ENCODE results near the gene SPHKAP.
"Not testable (repeated sequence)": the region's sequence is repeated elsewhere in the genome, so short reads cannot be mapped to it uniquely, and the experiment has no call there.

SPHKAP gene, protein sequence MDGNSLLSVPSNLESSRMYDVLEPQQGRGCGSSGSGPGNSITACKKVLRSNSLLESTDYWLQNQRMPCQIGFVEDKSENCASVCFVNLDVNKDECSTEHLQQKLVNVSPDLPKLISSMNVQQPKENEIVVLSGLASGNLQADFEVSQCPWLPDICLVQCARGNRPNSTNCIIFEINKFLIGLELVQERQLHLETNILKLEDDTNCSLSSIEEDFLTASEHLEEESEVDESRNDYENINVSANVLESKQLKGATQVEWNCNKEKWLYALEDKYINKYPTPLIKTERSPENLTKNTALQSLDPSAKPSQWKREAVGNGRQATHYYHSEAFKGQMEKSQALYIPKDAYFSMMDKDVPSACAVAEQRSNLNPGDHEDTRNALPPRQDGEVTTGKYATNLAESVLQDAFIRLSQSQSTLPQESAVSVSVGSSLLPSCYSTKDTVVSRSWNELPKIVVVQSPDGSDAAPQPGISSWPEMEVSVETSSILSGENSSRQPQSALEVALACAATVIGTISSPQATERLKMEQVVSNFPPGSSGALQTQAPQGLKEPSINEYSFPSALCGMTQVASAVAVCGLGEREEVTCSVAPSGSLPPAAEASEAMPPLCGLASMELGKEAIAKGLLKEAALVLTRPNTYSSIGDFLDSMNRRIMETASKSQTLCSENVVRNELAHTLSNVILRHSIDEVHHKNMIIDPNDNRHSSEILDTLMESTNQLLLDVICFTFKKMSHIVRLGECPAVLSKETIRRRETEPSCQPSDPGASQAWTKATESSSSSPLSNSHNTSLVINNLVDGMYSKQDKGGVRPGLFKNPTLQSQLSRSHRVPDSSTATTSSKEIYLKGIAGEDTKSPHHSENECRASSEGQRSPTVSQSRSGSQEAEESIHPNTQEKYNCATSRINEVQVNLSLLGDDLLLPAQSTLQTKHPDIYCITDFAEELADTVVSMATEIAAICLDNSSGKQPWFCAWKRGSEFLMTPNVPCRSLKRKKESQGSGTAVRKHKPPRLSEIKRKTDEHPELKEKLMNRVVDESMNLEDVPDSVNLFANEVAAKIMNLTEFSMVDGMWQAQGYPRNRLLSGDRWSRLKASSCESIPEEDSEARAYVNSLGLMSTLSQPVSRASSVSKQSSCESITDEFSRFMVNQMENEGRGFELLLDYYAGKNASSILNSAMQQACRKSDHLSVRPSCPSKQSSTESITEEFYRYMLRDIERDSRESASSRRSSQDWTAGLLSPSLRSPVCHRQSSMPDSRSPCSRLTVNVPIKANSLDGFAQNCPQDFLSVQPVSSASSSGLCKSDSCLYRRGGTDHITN (N-terminal part only)
- total RNA-seq, result 0 reads per million in 2 donors

DNA sequence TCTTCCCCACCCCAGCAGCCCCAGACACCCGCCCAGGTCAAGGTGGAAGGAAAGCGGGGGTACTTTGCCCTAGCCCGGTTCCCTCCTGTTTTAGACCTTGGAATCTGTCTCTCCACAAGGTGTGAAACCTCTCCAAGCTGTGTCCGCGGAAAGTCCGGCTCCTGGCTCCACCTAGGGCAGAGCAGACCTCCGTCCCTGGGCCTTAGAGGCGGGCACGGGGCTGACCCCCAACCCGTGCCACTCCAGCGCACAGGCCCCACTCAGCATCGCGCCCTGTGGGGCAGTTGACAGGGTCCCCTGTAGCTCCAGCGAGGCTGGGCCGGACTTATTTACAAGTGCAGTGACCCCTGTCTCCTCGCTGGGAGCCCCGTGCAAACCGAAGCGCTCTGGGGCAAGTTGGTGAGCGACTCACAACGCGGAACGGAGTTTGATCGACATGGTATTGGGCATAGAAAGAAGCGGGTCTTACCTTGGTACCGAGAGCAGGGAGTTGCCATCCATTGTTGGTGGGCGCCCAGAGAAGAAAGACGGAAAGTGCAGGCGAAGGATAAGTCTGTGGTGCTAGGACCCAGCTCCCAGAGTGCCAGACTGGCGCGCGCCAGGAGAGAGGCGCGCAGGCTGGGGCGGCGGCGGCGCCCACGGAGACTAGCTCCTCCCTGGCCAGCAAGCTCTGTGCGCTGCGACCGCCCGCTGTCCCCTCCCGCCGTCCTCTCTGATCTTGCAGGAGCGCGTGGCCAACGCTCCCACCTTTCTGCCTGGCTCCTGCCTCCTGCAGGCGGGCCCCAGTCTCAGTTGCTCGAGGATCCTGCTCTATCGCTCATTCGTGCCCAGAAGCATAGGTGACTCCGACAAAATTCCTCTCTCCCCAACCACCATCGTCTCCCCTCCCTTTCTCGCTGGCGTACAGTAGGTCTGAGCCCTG, at the start of gene SPHKAP:
SPHKAP (minus strand) TSS at position 590 of the 922 bp plus-strand sequence; CDS start at position 501, 89 bp downstream.
- DNase-seq, result no peak

DNA sequence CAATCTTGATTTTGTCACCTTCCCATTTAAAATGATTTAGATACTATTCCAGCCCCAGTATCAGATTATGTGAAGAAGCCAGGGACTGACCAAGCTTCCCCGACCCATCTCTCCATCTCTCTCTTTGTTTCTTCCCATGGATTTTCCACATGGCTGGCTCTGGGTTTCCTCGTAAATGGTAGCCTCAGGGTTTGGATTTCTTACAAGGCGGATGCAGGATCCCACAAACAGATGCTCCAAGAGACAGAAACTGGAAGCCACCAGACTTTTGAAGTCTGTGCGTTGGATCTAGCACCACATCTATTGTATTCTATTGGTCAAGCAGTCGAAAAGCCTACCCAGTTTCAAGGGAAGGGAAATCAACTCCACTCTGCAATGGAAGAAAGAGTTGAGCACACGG, 46.0 kb upstream of the SPHKAP start:
- DNase-seq, result no peak

DNA sequence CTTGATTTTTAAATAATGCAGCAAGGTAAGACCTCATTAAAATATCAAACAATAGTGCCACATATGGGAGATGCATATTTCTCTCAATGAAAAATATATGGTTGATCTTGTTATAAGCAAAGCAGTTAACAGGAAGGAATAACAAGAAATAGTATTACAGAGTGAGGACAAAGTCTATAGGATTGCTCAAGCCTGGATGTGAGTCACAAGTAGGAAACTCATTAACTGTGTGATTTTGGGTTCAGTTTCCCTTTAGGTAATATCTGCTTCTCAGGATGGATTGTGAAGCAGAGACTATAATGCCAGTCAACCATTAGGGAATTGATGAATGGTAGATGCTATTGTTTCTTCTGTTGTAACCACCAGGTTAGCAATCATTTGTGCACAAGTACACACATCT, 42.9 kb upstream of the SPHKAP start:
- DNase-seq, result no peak

DNA sequence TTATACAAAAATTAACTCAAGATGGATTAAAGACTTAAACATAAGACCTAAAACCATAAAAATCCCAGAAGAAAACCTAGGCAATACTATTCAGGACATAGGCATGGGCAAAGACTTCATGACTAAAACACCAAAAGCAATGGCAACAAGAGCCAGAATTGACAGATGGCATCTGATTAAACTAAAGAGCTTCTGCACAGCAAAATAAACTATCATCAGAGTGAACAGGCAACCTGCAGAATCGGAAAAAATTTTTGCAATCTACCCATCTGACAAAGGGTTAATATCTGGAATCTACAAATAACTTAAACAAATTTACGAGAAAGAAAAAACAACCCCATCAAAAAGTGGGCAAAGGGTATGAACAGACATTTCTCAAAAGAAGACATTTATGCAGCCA, 37.1 kb upstream of the SPHKAP start:
- DNase-seq, result not testable (repeated sequence)

DNA sequence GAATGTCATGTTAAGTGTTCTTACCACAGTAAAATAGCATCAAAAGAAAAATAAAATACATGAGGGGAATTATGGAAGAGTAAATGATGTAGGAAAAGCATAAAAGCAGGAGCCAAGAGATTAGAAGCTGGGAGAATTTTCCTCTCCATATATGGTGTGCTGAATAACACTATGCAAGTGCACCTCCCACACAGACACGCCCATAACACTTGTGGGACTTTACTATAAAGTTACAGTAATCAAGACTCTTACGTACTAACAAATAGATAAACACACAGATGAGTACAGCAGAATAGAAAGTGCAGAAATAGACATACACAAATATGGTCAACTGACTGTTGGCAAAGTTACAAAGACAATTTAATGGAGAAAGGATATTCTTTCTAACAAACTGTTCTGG, 16.0 kb upstream of the SPHKAP start:
- no peak for DNase-seq

DNA sequence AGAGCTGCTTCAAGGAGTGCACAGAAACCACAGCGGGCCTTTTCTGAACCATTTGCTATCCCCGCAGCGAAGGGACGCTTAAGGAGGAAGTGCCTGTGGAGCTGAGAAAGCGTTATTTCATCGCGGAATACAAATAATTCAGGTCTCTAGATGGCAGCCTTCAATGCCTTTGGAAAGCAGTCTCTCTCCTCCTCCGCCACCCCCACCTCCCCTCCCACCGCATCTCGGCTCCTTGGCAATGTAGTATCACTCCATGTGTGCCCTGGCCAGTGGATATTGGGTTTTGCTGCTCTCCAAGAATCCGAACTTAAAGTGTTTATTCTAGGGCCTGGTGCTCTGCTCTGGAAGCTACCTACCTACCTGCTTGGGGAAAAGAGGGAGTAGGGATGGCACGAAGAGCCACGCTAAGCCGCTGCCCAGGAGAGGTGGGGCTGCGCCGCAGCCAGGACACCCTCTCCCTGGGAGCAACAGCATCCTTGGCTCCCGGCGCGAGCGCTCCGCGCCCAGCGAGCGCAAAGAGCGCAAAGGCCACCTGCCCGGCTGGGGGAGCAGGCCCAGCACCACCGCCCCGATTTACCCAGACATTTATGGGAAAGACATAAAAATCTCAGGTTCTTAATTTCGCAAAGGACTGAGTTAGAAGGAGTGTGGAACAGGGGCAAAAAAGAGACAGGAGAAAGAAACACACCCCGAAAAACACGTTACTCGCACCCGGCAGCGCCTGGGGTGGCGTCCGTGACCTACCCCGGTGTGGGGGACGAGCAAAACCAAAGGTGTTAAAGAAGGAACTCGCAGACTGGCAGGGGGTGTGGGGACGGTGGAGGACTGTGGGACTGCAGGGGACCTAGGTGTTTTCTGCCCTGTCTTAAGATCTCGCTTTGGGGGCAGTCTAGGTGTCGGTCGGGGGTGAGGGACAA, 1.0 kb downstream of the SPHKAP start:
- DNase-seq, result no peak

DNA sequence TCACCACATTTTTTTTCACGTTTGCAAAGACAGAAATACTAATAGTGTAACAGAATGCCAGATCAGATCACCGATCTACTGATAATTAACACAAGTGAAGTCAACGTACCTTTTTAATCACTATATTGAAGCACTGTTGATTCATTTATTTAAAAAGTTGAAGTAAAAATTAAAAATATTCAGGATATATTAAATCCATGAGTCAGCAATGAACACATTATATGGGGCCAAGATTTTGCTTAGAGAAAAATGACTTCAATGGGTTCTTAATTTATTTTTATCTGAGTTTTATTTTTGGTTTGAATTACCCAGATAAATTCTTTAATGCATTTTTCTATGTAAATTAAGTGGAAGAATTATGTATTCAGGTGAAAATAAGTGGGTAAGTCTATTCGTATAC, 14.2 kb downstream of the SPHKAP start:
- no peak for DNase-seq

DNA sequence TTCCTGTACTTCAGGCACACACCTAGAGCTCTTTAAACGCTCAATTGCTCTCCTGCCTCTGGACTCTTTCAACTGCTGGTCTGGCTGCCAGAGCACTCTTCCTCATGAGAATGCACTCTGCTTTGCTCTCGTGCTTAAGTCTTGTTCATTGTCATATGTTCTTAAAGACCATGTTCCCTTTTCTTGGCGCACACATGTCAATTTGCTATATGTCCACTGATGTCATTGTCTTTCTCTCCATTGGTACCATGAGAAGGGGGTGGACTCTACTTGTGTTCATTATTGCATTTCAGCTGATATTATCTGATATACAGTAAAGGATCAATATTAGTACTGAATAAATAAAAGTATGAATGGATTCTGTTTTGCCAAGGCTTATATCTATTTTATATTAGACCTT, 16.8 kb downstream of the SPHKAP start:
- no peak for DNase-seq

DNA sequence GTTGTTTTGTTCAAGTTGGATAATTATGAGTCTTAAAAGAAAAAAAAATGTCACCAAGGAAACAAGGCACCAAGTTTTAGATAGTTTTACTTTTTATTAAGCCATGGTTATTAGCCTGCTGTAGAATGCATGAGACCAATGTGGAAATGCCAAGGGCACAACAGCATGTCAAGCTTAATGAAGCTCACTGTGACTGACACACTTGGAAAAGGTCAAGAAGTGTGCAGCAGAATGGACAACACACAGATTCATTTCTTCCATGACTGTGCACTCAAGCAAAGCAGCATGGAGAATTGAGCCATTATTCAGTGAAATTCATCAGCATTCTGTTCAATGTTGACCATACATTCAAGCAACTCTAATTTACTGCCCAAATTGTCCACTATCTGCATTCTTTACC, 23.6 kb downstream of the SPHKAP start:
- no peak for DNase-seq

DNA sequence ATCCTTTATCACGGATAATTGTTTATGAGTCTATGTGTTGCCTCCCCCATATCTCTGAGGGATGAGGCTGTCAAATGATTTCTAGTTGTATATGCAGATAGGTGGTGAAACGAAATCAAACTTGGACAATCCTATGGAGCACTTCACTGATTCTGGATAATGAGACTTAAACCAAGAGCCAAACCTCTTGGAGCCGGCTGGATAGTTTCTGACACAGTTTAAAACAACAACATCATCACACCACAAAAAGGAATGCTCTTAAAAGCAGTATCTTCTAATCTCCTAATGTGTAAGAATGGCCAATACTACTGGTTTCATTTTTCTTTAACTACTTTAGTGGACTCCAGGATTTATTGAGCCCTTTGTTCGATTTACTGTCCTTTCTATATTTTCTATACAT, 36.5 kb downstream of the SPHKAP start:
- no peak for DNase-seq

DNA sequence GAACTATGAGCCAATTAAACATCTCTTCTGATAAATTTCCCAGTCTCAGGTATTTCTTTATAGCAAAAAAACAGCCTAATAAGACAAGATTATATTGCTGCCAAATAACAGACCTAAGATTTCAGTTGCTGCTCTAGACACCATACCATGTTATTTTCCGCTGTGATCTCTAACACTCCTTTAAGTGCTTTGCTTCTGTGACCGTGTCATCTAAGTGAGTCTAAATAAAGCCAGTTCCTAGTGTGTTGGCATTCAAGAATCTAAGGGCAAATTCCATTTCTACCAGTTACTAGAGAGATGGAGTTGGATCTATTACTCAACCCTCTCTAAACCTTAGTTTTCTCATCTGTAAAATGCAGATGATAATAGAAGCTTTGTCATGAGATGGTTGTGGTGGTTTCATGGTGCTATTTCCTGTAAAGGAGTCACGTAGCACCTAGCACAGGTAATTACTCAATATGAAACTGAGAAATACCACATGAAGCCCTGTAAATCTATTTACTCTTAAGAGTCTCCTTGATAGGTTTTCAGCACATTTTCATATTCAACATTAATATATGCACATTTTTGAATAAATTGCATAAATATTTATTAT, 40.5 kb downstream of the SPHKAP start:
- DNase-seq, result no peak

DNA sequence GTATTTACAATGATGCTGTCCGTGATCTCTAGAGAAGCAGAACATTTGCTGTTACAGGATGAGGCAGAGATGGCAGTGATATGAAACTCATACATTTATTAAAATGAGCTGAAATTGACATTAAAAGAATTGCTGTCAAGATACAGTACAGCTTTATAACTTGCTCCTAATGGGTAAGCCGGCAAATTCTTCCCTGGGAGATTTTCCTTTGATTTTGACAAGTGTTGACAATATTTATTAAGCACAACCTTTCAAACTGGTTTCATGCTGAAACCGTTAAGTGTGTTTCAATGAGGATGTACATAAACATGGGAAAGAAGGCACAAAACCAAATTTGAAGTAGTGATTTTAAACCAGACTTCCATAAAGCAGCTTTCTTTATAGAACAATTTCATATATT, 45.5 kb downstream of the SPHKAP start:
- no peak for DNase-seq

DNA sequence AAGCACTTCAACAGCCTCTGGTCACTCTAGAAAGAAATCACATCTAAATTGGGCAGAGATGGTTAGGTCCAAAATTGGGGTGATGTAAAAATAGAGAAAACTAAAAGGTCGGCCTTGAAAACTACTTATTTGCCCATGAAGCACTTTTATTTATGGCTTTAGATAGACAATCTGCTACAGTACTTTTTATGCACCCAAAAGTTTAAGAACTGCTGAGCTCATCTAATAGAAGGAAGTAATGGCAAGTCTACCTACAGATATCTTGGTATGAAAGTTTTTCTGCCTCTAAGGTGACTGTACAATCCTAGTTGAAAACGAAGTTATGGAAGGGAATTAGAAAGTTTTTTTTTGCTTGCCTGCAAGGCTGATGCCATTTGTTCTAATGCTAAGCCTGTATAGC, 46.2 kb downstream of the SPHKAP start:
- no peak for DNase-seq

DNA sequence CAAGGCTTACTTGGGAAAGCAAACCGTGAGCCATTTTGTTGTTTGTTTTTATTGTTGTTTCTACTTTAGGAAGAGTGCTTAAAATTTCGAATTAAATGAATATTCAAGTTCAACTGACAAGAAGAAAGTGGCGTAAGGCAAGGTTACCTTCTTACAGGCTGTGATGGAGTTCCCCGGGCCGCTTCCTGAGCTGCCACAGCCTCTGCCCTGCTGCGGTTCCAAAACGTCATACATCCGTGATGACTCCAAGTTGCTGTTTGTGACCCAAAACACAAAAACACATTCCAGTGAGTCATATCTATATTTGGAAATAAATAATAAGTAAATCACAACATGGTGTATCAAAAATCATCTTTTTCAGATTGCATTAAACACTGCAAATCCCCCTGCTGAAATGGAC, 49.7 kb downstream of the SPHKAP start:
- DNase-seq, result no peak

DNA sequence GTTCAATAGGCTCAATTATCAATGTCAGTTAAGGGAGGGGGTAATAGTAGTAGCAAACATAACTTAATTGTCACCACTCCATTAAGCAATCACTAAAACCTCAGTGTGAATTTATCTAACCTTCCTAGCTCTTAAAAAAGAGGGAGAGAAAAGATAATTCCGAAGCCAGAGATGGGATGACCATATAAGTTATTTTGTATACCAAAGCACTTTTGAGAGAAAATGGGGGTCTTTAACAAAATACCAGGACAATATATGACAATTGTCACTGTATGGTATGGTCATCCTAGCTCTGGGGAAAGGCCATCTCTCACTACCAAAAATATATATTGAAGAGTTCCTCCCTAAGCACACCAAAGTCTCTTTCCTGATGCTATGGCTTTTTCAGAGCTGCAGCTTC, 55.1 kb downstream of the SPHKAP start:
- DNase-seq, result no peak

DNA sequence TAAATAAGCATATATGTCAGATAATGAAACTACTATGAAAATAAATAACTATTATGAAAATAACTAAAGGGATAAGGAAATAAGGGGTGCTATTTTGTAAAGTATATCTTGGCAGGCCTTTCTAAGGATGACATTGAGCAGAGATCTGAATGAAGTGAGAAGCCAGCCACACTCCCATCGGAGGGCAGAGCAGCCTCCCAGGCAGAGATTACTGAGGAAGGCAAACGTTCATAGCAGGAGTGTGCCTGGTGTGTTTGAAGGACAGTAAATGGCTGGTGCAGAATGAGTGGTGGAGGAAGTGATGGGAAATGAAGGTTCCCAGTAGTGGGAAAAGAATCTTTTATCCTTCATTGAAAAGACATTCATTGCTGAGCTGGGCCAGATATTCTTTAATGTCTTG, 62.5 kb downstream of the SPHKAP start:
- DNase-seq, result no peak

DNA sequence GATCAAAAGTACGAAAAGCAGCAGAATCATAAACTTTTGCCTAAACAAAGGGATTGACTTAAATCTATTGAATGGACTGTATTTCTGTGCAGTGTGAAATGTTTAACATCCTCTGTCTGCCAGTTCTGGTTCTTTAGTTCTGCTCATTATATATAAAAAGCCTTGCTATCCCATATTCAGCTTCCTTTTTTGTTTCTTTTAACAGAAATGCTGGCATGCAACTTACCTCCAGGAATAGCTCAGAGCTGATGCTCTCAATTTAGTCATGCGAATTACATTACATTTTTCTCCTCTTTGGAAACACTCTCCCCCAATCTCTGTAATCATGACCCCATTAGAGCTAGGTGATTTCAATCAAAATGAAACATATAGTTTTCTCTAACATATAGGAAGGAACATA, 73.6 kb downstream of the SPHKAP start:
- no peak for DNase-seq

DNA sequence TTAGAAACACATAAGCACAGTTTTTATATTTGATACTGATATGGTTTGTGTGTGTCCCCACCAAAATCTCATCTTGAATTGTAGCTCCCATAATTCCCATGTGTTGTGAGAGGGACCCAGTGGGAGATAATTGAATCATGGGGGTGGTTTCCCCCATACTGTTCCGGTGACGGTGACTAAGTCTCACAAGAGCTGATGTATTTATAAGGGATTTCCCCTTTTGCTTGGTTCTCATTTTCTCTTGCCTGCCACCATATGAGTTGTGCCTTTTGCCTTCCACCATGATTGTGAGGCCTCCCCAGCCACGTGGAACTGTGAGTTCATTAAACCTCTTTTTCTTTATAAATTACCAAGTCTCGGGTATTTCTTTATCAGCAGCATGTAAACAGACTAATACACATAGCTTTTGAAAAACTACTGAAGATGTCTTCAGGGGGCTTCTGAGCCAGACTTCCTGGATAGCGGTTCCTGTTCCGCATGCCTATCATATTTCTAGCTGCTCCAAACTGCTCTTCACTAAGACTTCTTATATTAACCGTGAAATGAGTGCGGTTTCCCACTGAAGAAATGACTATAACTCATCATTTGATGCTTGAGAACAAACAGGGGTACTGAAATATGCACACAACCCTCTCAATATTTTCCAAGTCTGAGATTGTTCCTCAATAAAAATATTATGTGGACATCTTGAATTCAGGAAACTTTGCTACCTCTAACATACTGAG, 75.8 kb downstream of the SPHKAP start:
- DNase-seq, result no peak

DNA sequence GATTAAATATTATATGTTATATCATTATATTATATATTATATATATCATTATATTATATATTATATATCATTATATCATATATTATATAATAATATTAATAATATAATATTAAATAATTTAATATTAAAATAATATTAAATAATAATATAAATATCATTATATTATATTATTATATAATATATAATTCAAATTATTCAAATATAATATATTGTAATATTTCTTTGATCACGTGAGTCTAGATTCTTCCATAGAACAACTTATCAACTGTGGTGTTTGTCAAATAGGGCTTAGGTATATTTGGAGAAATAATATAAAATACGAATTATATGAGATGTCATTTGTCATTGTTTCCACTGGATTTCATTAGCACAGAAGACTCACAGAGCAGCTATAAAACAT, 77.3 kb downstream of the SPHKAP start:
- no peak for DNase-seq

DNA sequence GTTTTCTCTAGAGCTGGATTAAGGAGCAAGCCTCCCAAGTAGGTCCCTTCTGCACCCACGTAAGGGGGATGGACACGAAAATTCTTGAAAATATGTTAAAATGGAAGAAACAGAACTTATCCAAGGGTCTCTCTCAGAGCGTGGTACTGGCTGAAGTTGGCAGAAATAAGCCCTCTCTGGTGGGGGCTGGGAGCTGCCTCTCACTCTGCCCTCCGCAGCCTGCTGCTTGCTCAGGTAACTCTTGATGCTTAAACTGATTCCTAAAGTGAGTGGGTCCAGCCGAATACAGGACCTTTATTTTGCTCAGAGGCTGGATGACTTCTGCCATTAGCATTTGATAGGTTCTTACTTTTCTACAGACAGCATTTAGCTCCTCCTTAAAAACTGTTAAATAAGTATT, 78.1 kb downstream of the SPHKAP start:
- no peak for DNase-seq

Measured in activated gamma-delta T cell (primary cell).